WTC11 (cell line): ENCODE results near the gene BCL2L12. TPM values are rescaled to one million over a fixed set of nuclear protein-coding genes. Genes with fewer than 3 reads are reported as not detected.

Source experiments
- ATAC-seq: fragments of 200-7000 bp; cut with Tn5 transposase; 2 replicates; pipeline ENCODE4 v1.10.0; 2021; ENCODE audit warnings: mild to moderate bottlenecking, moderate library complexity
- CTCF ChIA-PET: fragments of 300-600 bp; sonication (Branson Sonifier 250); formaldehyde crosslinking; loops from one replicate; lab custom pipeline; 2021; ENCODE audit warnings: antibody characterized with exemption; lab: Charles Lee
- POLR2A ChIA-PET: fragments of 350-600 bp; sonication (Branson Sonifier 250); formaldehyde crosslinking; loops from one replicate; lab custom pipeline; 2021; ENCODE audit warnings: antibody characterized with exemption; lab: Charles Lee
- DNase-seq: peaks from one replicate; pipeline ENCODE4 v3.0.0; 2021; ENCODE audit warnings: low spot score
- H3K27ac Mint-ChIP-seq: 2 replicates; pipeline ENCODE4 v1.8.0; 2021; ENCODE audit warnings: mixed read lengths
- H3K27me3 Mint-ChIP-seq: 2 replicates; pipeline ENCODE4 v1.8.0; 2021; ENCODE audit warnings: low read depth, mild to moderate bottlenecking, moderate library complexity, mixed read lengths
- H3K36me3 Mint-ChIP-seq: 2 replicates; pipeline ENCODE4 v1.8.0; 2021; ENCODE audit warnings: mixed read lengths
- H3K4me1 Mint-ChIP-seq: 2 replicates; pipeline ENCODE4 v1.8.0; 2022; ENCODE audit warnings: mixed read lengths
- H3K4me3 Mint-ChIP-seq: 2 replicates; pipeline ENCODE4 v1.8.0; 2021; ENCODE audit warnings: mild to moderate bottlenecking, moderate library complexity, mixed read lengths
- H3K9me3 Mint-ChIP-seq: 2 replicates; pipeline ENCODE4 v1.8.0; 2021; ENCODE audit warnings: mixed read lengths
- ESRRA ChIP-seq: sonication (generic); formaldehyde crosslinking; IDR thresholded peaks from 2 replicates; pipeline ENCODE4 v1.8.1; 2022; ENCODE audit warnings: mild to moderate bottlenecking, missing genetic modification reagents, borderline replicate concordance
- FOXJ3 ChIP-seq: sonication (generic); formaldehyde crosslinking; IDR thresholded peaks from 2 replicates; pipeline ENCODE4 v1.9.0; 2021; ENCODE audit warnings: missing genetic modification reagents, mild to moderate bottlenecking, borderline replicate concordance
- FOXP1 ChIP-seq: sonication (generic); formaldehyde crosslinking; IDR thresholded peaks from 2 replicates; pipeline ENCODE4 v1.8.0; 2022; ENCODE audit warnings: missing genetic modification reagents, mild to moderate bottlenecking, moderate library complexity, borderline replicate concordance
- HMGXB4 ChIP-seq: sonication (generic); formaldehyde crosslinking; IDR thresholded peaks from 2 replicates; pipeline ENCODE4 v1.8.1; 2023; ENCODE audit warnings: mild to moderate bottlenecking, moderate library complexity, missing genetic modification reagents
- JUN ChIP-seq: sonication (generic); formaldehyde crosslinking; IDR thresholded peaks from 2 replicates; pipeline ENCODE4 v1.8.0; 2023; ENCODE audit warnings: mild to moderate bottlenecking, missing genetic modification reagents
- MXD4 ChIP-seq: fragments of 250-450 bp; sonication (Bioruptor Pico); IDR thresholded peaks from 2 replicates; pipeline ENCODE4 v1.8.0; 2021; ENCODE audit warnings: mild to moderate bottlenecking, moderate library complexity, borderline replicate concordance
- NFATC4 ChIP-seq: fragments of 250-450 bp; sonication (Bioruptor Pico); IDR thresholded peaks from 2 replicates; pipeline ENCODE4 v1.9.0; 2021; ENCODE audit warnings: mild to moderate bottlenecking
- NFE2L1 ChIP-seq: sonication (generic); formaldehyde crosslinking; IDR thresholded peaks from 2 replicates; pipeline ENCODE4 v1.8.1; 2023; ENCODE audit warnings: missing genetic modification reagents
- NR2C2 ChIP-seq: sonication (generic); formaldehyde crosslinking; IDR thresholded peaks from 2 replicates; pipeline ENCODE4 v1.8.0; 2022; ENCODE audit warnings: mild to moderate bottlenecking, missing genetic modification reagents
- PRRX2 ChIP-seq: fragments of 250-450 bp; sonication (Bioruptor Pico); IDR thresholded peaks from 2 replicates; pipeline ENCODE4 v1.8.0; 2021; ENCODE audit warnings: mild to moderate bottlenecking
- SMAD3 ChIP-seq: sonication (generic); formaldehyde crosslinking; IDR thresholded peaks from 2 replicates; pipeline ENCODE4 v1.8.0; 2022; ENCODE audit warnings: missing genetic modification reagents, mild to moderate bottlenecking, borderline replicate concordance
- STAT6 ChIP-seq: sonication (generic); formaldehyde crosslinking; conservative IDR thresholded peaks from 2 replicates; pipeline ENCODE4 v1.8.1; 2023; ENCODE audit warnings: mild to moderate bottlenecking, low read depth, missing genetic modification reagents, moderate library complexity
- TEAD4 ChIP-seq: sonication (generic); formaldehyde crosslinking; IDR thresholded peaks from 2 replicates; pipeline ENCODE4 v1.8.0; 2022; ENCODE audit warnings: mild to moderate bottlenecking, missing genetic modification reagents
- ZNF121 ChIP-seq: sonication (generic); formaldehyde crosslinking; IDR thresholded peaks from 2 replicates; pipeline ENCODE4 v1.8.0; 2023; ENCODE audit warnings: missing genetic modification reagents
- ZNF263 ChIP-seq: sonication (generic); formaldehyde crosslinking; IDR thresholded peaks from 2 replicates; pipeline ENCODE4 v1.8.1; 2022; ENCODE audit warnings: low read depth, mild to moderate bottlenecking, moderate library complexity, missing genetic modification reagents
- ZNF416 ChIP-seq: fragments of 250-450 bp; sonication (Bioruptor Pico); IDR thresholded peaks from 2 replicates; pipeline ENCODE4 v1.9.0; 2021; ENCODE audit warnings: mild to moderate bottlenecking, inconsistent platforms
- ZNF532 ChIP-seq: fragments of 250-450 bp; sonication (Bioruptor Pico); IDR thresholded peaks from 2 replicates; pipeline ENCODE4 v1.9.0; 2021; ENCODE audit warnings: mild to moderate bottlenecking, borderline replicate concordance
- total RNA-seq: library from RNA; stranded (reverse); gene quantifications from 3 replicates; pipeline ENCODE4 v1.2.3, GENCODE V29; 2021
- TF ChIP-seq, protein P1 (sequence below): fragments of 200-600 bp; IDR thresholded peaks from 2 replicates; pipeline ENCODE4 v1.8.0; 2022; ENCODE audit warnings: antibody characterized with exemption
- TF ChIP-seq, protein P2 (sequence below): sonication (generic); formaldehyde crosslinking; conservative IDR thresholded peaks from 2 replicates; pipeline ENCODE4 v1.8.1; 2022; ENCODE audit warnings: mild to moderate bottlenecking, missing genetic modification reagents

Gene BCL2L12
- total RNA-seq, 1 experiment from 2014 or later: 146 TPM

GRCh38 chr19:49645592-49645991 is 20.1 kb upstream of the BCL2L12 start:
- no peak for DNase-seq
- ChIA-PET CTCF (interaction anchor here (0.7 to 1.0 kb wide), 3 partner anchors 19 to 33 kb away, joined by 3 to 4 read pairs (median 3); no protein-coding TSS in a partner anchor), POLR2A (no interaction called here)
- Mint-ChIP-seq H3K27ac (peak overlapping the region; percentile 49; the same call in 1 of the 2 replicates), H3K4me3 (no peak overlapping the region), H3K27me3 (no peaks in the 10 kb centered on the region), H3K36me3 (peaks cover 26% of the 10 kb centered on the region), H3K4me1 (peaks cover 31% of the 10 kb centered on the region), H3K9me3 (no peaks in the 10 kb centered on the region)
- no peak for ATAC-seq
- TF ChIP-seq TEAD4 (no peak), PRRX2 (CRISPR knock-in tag) (no peak), ZNF532 (CRISPR knock-in tag) (no peak), NFE2L1 (CRISPR knock-in tag) (no peak), FOXJ3 (CRISPR knock-in tag) (no peak), NFATC4 (CRISPR knock-in tag) (no peak), JUN (no peak), STAT6 (CRISPR knock-in tag) (no peak), ZNF121 (CRISPR knock-in tag) (no peak), HMGXB4 (CRISPR knock-in tag) (no peak), FOXP1 (CRISPR knock-in tag) (no peak), ZNF263 (CRISPR knock-in tag) (no peak), MXD4 (no peak), ZNF416 (CRISPR knock-in tag) (no peak), NR2C2 (CRISPR knock-in tag) (no peak), SMAD3 (no peak), ESRRA (CRISPR knock-in tag) (no peak)
- TF ChIP-seq, protein P1, sequence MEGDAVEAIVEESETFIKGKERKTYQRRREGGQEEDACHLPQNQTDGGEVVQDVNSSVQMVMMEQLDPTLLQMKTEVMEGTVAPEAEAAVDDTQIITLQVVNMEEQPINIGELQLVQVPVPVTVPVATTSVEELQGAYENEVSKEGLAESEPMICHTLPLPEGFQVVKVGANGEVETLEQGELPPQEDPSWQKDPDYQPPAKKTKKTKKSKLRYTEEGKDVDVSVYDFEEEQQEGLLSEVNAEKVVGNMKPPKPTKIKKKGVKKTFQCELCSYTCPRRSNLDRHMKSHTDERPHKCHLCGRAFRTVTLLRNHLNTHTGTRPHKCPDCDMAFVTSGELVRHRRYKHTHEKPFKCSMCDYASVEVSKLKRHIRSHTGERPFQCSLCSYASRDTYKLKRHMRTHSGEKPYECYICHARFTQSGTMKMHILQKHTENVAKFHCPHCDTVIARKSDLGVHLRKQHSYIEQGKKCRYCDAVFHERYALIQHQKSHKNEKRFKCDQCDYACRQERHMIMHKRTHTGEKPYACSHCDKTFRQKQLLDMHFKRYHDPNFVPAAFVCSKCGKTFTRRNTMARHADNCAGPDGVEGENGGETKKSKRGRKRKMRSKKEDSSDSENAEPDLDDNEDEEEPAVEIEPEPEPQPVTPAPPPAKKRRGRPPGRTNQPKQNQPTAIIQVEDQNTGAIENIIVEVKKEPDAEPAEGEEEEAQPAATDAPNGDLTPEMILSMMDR: no peak
- TF ChIP-seq, protein P2, sequence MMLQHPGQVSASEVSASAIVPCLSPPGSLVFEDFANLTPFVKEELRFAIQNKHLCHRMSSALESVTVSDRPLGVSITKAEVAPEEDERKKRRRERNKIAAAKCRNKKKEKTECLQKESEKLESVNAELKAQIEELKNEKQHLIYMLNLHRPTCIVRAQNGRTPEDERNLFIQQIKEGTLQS (CRISPR knock-in tag): no peak
